A549 (cell line): ENCODE results near the gene HOXC11.

ENCODE experiments used
- PHF8 ChIP-seq: fragments of 200-600 bp; sonication (generic); IDR thresholded peaks from 2 replicates; pipeline ENCODE4 v1.6.1; 2016; ENCODE audit warnings: low read depth, mild to moderate bottlenecking, antibody characterized with exemption, moderate library complexity, borderline replicate concordance
- TF ChIP-seq, protein P1 (sequence below): fragments of >200 bp; sonication (Bioruptor Twin); formaldehyde crosslinking; IDR thresholded peaks from 3 replicates; pipeline ENCODE4 v1.5.1; 2016
- TF ChIP-seq, protein P2 (sequence below): fragments of 450-650 bp; IDR thresholded peaks from 2 replicates; pipeline ENCODE4 v1.6.1; 2014; ENCODE audit warnings: antibody characterized with exemption

DNA sequence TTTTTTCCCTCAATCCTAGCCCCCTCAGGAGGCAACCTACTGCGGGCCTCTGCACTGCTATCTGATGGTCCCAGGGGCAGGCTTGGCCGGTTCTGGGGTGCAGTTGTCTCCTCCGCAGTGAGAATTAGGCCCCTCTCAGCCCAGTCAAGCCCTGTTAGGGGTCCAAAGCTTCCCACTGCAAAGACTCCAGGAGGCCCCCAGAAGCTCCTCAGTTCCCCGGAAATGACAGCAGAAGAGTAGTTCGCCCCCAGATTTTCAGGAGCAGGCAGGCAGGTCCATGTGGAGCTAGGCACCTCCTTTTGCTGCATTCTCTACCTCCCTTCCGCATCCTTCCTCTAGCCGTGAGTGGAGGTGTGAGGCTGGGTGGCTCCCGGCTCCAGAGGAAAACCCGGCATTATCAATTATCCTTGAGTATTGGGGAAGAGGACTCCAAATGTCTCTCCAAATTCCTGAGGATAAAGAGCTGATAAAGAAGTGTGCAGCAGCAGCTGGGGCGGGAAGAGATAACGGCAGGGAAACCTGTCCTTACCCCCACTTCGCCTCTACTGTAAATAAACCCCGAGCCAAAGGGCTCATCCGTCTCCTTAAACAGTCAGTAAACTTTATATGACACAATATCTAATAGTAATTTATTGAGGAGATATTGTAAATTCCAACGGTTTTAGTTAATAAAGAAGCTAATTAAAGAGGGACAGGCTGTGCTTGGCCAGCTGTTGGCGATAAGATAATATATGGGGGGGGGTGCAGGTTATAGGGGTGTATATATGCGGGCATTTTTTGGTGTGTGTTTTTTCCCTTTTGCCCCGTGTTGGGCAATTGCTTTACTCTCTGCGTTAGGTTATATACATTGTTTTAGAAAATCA, 18.9 kb upstream of the HOXC11 start:
- TF ChIP-seq, protein P1, sequence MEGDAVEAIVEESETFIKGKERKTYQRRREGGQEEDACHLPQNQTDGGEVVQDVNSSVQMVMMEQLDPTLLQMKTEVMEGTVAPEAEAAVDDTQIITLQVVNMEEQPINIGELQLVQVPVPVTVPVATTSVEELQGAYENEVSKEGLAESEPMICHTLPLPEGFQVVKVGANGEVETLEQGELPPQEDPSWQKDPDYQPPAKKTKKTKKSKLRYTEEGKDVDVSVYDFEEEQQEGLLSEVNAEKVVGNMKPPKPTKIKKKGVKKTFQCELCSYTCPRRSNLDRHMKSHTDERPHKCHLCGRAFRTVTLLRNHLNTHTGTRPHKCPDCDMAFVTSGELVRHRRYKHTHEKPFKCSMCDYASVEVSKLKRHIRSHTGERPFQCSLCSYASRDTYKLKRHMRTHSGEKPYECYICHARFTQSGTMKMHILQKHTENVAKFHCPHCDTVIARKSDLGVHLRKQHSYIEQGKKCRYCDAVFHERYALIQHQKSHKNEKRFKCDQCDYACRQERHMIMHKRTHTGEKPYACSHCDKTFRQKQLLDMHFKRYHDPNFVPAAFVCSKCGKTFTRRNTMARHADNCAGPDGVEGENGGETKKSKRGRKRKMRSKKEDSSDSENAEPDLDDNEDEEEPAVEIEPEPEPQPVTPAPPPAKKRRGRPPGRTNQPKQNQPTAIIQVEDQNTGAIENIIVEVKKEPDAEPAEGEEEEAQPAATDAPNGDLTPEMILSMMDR: no peak
- TF ChIP-seq, protein P2, sequence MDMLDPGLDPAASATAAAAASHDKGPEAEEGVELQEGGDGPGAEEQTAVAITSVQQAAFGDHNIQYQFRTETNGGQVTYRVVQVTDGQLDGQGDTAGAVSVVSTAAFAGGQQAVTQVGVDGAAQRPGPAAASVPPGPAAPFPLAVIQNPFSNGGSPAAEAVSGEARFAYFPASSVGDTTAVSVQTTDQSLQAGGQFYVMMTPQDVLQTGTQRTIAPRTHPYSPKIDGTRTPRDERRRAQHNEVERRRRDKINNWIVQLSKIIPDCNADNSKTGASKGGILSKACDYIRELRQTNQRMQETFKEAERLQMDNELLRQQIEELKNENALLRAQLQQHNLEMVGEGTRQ: no peak
- TF ChIP-seq PHF8: no peak
